Prostate gland (tissue), 2 donors: ENCODE results near the gene EIF3K. TPM values are rescaled to one million over a fixed set of nuclear protein-coding genes. Genes with fewer than 3 reads are reported as not detected.

Source experiments
- DNase-seq: peaks from one replicate; pipeline ENCODE4 v3.0.0-alpha.2; 2019; ENCODE audit warnings: low spot score
- H3K27ac ChIP-seq, 2 donors: fragments of 200-600 bp; sonication (generic); 2 replicates each; pipeline ENCODE4 v1.5.1; 2017 to 2019
- H3K27me3 ChIP-seq: fragments of 200-600 bp; sonication (generic); replicated peaks from 2 replicates; pipeline ENCODE4 v1.5.1; 2019; ENCODE audit not compliant: insufficient read depth
- H3K36me3 ChIP-seq, 2 donors: fragments of 200-600 bp; sonication (generic); 1 replicate in 1 of 2; 2 replicates in 1 of 2; pipeline versions ENCODE4 v1.5.1 to v1.8.1; 2017 to 2019
- H3K4me1 ChIP-seq: fragments of 200-600 bp; sonication (generic); replicated peaks from 2 replicates; pipeline ENCODE4 v1.5.1; 2019
- H3K4me3 ChIP-seq, 2 donors: fragments of 200-600 bp; sonication (generic); 2 replicates each; pipeline ENCODE4 v1.5.1; 2017 to 2019
- H3K9me3 ChIP-seq: fragments of 200-600 bp; sonication (generic); 2 replicates; pipeline ENCODE4 v1.5.1; 2017
- POLR2A ChIP-seq: fragments of 450-650 bp; IDR thresholded peaks from one replicate; pipeline ENCODE4 v1.6.1; 2016; ENCODE audit warnings: antibody characterized with exemption, mild to moderate bottlenecking
- POLR2AphosphoS5 ChIP-seq: sonication (generic); formaldehyde crosslinking; IDR thresholded peaks from one replicate; pipeline ENCODE4 v1.6.1; 2017; ENCODE audit warnings: antibody characterized with exemption
- WGBS: methylation state at CpG from one replicate; pipeline ENCODE4 v1.1.5; 2018; 5-methylcytosine and 5-hydroxymethylcytosine counted together
- intact Hi-C: fragments of 100-400 bp; cut with DNase I; formaldehyde crosslinking; loops from one replicate; pipeline ENCODE4 v1.14.2; 2022
- total RNA-seq, 2 donors: library from RNA; depleted of rRNA; stranded (reverse); fragments of >200 nt; gene quantifications; one replicate each; pipeline ENCODE4 v1.1.0, GENCODE V29; 2016
- TF ChIP-seq, protein P1 (sequence below), 4 experiments: fragments of 200-600 bp in 2 of 4; fragments of 450-650 bp in 2 of 4; sonication (generic) in 2 of 4; IDR thresholded peaks; 1 replicate in 3 of 4; 2 replicates in 1 of 4; pipeline ENCODE4 v1.5.1; 2016 to 2019; ENCODE audit warnings: antibody characterized with exemption in 4 of 4, mild to moderate bottlenecking in 2 of 4, moderate library complexity in 2 of 4

EIF3K gene
- total RNA-seq, 2 donors from 2014 or later: 368 to 618 TPM

DNA sequence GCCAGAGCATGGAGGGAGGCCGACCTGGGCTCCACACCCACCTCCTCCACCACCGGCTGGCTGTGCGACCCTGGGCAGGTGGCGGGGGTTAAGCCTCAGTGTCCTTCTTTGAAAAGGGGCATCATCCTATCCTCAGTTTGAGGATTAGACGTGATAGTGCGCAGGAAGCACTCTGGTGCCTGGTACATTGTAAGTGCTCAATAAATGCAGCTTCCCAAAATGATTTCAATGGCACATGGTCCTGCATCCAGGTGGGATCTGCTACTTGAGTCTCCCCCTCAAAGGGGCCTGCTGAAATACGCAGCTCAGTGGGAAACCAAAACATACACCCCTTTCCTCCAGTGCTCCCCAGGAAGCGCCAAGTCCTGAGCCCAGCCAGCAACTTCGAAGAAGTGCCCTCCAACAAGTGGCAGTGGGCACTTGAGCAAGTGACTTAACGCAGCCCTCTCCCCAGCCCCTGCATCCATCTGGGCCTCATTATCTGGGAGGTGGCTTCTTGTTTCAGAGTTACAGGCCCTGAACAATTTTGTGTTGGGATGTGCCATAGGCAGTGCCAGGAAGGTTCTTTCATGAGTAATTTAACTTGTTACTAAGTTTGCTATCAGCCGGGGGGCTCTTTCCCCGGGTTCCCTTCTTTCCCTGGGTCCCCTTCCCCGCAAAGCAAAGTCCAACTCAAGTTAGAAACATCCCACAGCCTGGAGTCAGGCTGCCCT, 46.4 kb downstream of the EIF3K start:
- TF ChIP-seq, protein P1, sequence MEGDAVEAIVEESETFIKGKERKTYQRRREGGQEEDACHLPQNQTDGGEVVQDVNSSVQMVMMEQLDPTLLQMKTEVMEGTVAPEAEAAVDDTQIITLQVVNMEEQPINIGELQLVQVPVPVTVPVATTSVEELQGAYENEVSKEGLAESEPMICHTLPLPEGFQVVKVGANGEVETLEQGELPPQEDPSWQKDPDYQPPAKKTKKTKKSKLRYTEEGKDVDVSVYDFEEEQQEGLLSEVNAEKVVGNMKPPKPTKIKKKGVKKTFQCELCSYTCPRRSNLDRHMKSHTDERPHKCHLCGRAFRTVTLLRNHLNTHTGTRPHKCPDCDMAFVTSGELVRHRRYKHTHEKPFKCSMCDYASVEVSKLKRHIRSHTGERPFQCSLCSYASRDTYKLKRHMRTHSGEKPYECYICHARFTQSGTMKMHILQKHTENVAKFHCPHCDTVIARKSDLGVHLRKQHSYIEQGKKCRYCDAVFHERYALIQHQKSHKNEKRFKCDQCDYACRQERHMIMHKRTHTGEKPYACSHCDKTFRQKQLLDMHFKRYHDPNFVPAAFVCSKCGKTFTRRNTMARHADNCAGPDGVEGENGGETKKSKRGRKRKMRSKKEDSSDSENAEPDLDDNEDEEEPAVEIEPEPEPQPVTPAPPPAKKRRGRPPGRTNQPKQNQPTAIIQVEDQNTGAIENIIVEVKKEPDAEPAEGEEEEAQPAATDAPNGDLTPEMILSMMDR (IDR thresholded peaks at IDR 0.05): no peak
- TF ChIP-seq POLR2A (no peak), POLR2AphosphoS5 (no peak)
- H3K27ac ChIP-seq: peak overlapping the region; percentile 89 to 95
- no peaks in the 10 kb centered on the region for H3K27me3 ChIP-seq
- intact Hi-C loops: no loop called here
- no peaks in the 10 kb centered on the region for H3K9me3 ChIP-seq
- peaks cover 48% of the 10 kb centered on the region for H3K4me1 ChIP-seq
- H3K4me3 ChIP-seq: no peak overlapping the region
- 70% methylated on average over 13 of the region's 13 CpGs for WGBS
- no peaks in the 10 kb centered on the region for H3K36me3 ChIP-seq
- no peak for DNase-seq

DNA sequence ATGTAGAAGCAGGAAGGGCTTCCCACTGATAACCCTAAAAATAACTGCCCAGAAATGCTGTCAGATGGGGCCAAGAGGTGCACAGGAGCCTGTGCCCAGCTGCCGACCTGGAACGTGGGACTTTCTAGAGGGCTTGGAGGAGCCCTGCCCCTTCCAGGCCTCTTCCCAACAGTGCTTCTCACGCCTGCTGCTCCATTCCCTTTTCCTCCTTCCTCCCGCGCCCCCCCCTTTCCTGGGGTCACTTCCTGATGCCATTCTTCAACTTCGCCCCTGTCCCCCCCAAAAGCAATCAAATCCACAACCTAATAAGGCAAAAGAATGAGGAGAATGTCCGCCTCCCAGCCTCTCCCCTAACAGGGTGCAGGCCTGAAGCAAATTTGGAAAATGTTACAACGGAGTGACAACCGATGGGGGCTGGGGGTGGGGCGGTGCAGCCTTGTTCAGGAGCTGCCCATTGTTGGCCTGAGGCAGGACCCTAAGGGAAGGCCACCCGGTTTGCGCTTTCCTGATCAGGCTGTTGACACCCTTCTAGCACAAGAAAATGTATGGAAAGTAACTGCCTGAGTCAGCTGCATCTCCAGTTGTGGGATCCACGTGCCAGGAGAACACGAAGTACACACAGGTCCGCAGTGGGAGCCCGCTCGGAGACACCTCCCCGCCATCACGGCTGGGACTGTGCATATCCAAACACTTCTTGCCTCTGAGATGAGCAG, 47.1 kb downstream of the EIF3K start:
- DNase-seq: peak; percentile 67

DNA sequence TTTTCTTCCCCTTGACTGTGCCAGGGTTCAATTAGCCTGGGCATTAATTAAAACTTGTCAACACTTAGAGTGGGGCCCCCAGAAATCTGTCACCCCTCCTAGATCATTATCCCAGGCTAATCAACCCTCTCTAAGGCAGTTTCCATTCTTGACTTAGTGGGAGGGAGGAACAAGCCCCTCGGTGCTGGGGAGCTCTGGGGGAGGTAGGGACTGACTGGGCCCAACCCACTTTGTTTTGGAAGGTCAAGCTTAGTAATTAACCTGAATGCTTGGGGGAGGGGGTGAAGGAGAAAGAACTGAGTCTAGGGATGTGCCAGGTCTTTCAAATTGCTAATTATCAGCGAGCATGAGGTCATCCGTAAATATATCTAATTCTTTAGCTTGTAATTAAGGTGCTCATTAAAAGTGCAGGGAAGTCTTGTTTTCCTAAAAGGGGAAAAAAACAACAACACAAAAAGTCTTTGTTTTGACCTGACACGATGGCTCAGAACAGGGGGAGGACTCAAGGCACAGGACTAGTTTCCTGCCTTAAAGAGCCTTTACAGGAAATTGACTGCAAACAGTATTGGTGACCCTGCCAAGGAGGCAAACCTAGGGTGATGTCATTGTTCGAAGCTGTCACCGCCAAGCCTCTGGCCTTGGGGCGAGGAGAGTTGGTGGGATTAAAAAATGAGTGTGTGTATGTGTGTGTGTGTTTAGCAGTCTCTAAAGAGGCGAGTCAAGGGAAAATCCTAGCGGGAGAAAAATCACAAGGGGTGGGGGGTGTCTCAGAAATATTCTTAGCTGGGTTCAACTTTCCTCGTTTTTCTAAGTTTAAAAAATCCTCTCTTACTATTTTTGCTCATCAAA, 47.9 kb downstream of the EIF3K start:
- intact Hi-C loops: no loop called here
- Histone ChIP-seq H3K27ac (peak overlapping the region; percentile 89 to 95), H3K4me1 (peaks cover 41% of the 10 kb centered on the region), H3K36me3 (no peaks in the 10 kb centered on the region), H3K9me3 (no peaks in the 10 kb centered on the region), H3K4me3 (no peak overlapping the region), H3K27me3 (no peaks in the 10 kb centered on the region)
- DNase-seq: no peak
- TF ChIP-seq POLR2AphosphoS5: peak; percentile 40
- TF ChIP-seq, protein P1 (IDR thresholded peaks at IDR 0.05): no peak
- 38% methylated on average over 10 of the region's 10 CpGs for WGBS

More for the DNA sequence above, 47.1 kb downstream of the EIF3K start:
- H3K27me3 ChIP-seq: no peaks in the 10 kb centered on the region
- TF ChIP-seq, protein P1 (IDR thresholded peaks at IDR 0.05): no peak
- TF ChIP-seq POLR2AphosphoS5: peak; percentile 52
- H3K9me3 ChIP-seq: no peaks in the 10 kb centered on the region
- 28% methylated on average over 19 of the region's 19 CpGs for WGBS
- intact Hi-C loops: no loop called here
- H3K27ac ChIP-seq: peak overlapping the region; percentile 89 to 95
- no peak overlapping the region for H3K4me3 ChIP-seq
- peaks cover 44% of the 10 kb centered on the region for H3K4me1 ChIP-seq
- no peaks in the 10 kb centered on the region for H3K36me3 ChIP-seq

DNA sequence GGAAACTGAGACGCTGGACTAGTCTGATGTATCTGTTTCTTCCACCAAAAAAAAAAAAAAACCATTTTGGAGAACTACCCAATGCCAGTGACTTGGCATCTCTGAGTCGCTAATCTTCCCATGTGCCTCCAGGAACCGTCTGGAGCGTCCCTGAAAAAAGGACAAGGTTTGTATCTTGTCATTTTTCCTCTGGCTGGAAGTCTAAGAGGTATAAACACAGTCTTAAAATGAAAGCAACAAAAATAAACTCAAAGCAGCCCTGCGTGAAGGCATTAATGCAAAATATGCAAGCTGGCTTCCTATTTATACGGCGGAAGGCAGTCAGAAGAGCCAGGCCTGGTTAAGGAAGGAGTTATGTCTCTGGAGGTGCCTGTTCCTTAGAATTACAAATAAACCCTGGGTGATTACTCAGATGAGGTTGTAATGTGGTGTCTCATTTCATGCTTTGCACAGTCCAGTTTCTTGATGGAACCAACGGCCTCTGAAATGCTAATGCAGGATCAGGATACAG, 48.7 kb downstream of the EIF3K start:
- peak overlapping the region; percentile 89 to 95 for H3K27ac ChIP-seq
- intact Hi-C loops: no loop called here
- no peak for DNase-seq
- no peak for TF ChIP-seq POLR2A
- TF ChIP-seq POLR2AphosphoS5: peak; percentile 50
- TF ChIP-seq, protein P1 (IDR thresholded peaks at IDR 0.05): no peak
- H3K36me3 ChIP-seq: no peaks in the 10 kb centered on the region
- H3K27me3 ChIP-seq: no peaks in the 10 kb centered on the region
- 26% methylated on average over 8 of the region's 8 CpGs for WGBS
- no peaks in the 10 kb centered on the region for H3K9me3 ChIP-seq
- no peak overlapping the region for H3K4me3 ChIP-seq
- H3K4me1 ChIP-seq: peaks cover 41% of the 10 kb centered on the region
